Lower leg skin (tissue), 4 donors: ENCODE measurements around the gene CPPED1. TPM values are rescaled to one million over a fixed set of nuclear protein-coding genes. Genes with fewer than 3 reads are reported as not detected.
A peak's percentile ranks its signal among the peaks of the same experiment; 100 is the strongest.

ENCODE experiments used
- DNase-seq, 2 donors: peaks; one replicate each; pipeline ENCODE4 v3.0.0-alpha.2; 2019; ENCODE audit warnings: low spot score in 2 of 2
- H3K4me3 ChIP-seq: fragments of 200-600 bp; sonication (generic); 2 replicates; pipeline ENCODE4 v1.5.1; 2017; ENCODE audit warnings: mild to moderate bottlenecking, low read depth; ENCODE audit not compliant: poor library complexity, severe bottlenecking
- POLR2A ChIP-seq, 2 donors: fragments of 450-650 bp; IDR thresholded peaks; one replicate each; pipeline ENCODE4 v1.6.1; 2016 to 2017; ENCODE audit warnings: antibody characterized with exemption in 2 of 2, mild to moderate bottlenecking in 1 of 2, moderate library complexity in 1 of 2
- WGBS, 2 donors: methylation state at CpG; one replicate each; pipeline ENCODE4 v1.1.5; 2018; 5-methylcytosine and 5-hydroxymethylcytosine counted together
- intact Hi-C: fragments of 100-400 bp; cut with DNase I; formaldehyde crosslinking; loops from one replicate; pipeline ENCODE4 v1.15.0; 2023; ENCODE audit warnings: low total_unique reads
- total RNA-seq, 4 donors: library from RNA; depleted of rRNA; stranded (reverse); fragments of >200 nt; gene quantifications; one replicate each; pipeline ENCODE4 v1.1.0, GENCODE V29; 2016
- TF ChIP-seq, protein P1 (sequence below), 3 donors: fragments of 450-650 bp; IDR thresholded peaks; one replicate each; pipeline ENCODE4 v1.5.1; 2016; ENCODE audit warnings: antibody characterized with exemption in 3 of 3, mild to moderate bottlenecking in 3 of 3, moderate library complexity in 2 of 3

The CPPED1 gene, protein sequence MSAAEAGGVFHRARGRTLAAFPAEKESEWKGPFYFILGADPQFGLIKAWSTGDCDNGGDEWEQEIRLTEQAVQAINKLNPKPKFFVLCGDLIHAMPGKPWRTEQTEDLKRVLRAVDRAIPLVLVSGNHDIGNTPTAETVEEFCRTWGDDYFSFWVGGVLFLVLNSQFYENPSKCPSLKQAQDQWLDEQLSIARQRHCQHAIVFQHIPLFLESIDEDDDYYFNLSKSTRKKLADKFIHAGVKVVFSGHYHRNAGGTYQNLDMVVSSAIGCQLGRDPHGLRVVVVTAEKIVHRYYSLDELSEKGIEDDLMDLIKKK
- 10 to 100 TPM in 1 of 4 donors, 1 to 10 TPM in 3; 5.4 to 11.6 (median 8.2) TPM for total RNA-seq

DNA sequence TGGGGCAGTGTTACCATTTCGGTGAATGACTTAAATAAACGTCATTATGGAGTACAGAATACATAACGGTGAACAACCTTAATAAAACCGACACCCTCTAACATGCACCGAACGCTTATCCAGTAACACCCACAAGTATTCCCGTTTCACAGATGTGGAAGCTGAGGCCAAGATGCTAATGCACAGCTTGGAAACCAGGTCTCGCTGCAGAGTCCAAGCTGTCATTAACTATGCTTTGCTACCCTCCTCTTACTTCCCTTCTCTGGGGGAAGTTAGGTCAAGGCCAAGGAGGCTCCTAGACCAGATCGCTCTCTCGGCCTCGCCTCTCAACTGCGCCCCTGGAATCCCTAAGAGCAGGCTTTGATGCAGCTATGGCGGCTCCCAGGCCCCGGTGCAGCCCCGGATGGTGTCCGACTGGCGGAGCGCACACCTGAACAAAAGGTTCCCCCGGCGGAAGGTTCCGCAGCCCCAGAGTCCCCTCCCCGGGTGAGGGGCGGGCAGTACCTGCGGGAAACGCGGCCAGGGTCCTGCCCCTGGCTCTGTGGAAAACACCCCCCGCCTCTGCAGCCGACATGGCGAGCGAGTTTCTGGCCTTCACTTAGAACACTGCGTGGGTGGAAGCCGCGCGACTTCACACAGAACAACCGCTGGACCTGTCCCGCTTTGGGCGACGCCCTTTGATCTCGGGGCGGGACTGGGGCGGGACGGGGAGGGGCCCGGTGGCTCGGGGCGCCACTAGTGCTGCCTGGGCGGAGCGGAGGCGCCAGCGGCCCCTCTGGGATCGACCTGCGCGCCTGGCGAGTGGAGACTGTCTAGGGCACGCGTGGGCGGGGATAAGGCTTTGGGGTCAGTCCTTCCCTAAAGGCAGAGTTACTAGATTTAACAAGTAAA, at the start of gene CPPED1:
CPPED1 (minus strand) TSS at position 685 of the 891 bp plus-strand sequence; CDS start at position 574, 111 bp downstream.
- H3K4me3 ChIP-seq, result peak within 1 kb of the TSS; percentile 49
- TF ChIP-seq, protein P1, sequence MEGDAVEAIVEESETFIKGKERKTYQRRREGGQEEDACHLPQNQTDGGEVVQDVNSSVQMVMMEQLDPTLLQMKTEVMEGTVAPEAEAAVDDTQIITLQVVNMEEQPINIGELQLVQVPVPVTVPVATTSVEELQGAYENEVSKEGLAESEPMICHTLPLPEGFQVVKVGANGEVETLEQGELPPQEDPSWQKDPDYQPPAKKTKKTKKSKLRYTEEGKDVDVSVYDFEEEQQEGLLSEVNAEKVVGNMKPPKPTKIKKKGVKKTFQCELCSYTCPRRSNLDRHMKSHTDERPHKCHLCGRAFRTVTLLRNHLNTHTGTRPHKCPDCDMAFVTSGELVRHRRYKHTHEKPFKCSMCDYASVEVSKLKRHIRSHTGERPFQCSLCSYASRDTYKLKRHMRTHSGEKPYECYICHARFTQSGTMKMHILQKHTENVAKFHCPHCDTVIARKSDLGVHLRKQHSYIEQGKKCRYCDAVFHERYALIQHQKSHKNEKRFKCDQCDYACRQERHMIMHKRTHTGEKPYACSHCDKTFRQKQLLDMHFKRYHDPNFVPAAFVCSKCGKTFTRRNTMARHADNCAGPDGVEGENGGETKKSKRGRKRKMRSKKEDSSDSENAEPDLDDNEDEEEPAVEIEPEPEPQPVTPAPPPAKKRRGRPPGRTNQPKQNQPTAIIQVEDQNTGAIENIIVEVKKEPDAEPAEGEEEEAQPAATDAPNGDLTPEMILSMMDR (IDR thresholded peaks at IDR 0.05), result peak in 1 of 3 donors; percentile 26
- TF ChIP-seq POLR2A (IDR thresholded peaks at IDR 0.05), result no peak
- intact Hi-C loops, result no loop called here
- peak; percentile 85 to 97 for DNase-seq
- 6 to 7% methylated on average over 46 to 48 of the region's 56 CpGs for WGBS, 2 donors

DNA sequence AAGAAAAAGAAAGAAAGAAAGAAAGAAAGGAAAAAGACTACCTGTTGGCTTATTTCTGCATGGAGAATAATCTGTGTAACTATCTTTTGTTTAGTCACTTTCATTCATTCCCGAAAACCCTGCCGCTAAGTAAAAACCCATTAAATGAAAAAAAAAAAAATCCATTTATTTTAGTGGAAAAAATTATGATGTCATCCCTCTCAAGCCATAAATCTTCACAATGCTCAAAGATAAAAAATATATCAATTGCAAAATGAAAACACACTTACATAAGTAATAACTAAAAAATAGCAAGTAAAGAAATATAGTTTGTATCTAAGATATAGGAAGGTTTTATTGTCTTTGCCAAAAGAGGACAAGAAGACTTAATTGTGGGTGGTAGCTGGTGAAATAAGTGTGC, 46.5 kb upstream of the CPPED1 start:
- TF ChIP-seq POLR2A (IDR thresholded peaks at IDR 0.05), result no peak
- TF ChIP-seq, protein P1 (IDR thresholded peaks at IDR 0.05), result no peak
- 47 to 69% methylated on average over 2 of the region's 2 CpGs for WGBS, 2 donors
- H3K4me3 ChIP-seq, result no peak overlapping the region
- DNase-seq, result no peak
- intact Hi-C loops, result no loop called here

DNA sequence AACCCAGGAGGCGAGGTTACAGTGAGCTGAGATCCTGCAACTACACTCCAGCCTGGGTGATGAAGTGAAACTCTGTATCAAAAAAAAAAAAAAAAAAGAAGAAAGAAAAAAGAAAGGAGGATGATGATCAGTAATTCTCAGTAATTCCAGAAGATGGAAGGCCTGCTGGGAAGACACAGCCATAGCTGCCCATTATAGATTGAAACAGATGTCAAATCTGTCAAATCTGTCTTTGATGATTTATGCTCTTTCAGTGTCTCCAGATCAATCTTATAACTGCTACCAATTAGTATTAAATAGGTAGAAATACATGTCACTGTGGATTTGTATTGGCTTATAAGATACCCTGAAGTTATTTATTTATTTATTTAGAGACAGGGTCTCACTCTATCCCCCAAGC, 42.9 kb upstream of the CPPED1 start:
- 75 to 93% methylated on average over 1 of the region's 1 CpG for WGBS, 2 donors
- no peak overlapping the region for H3K4me3 ChIP-seq
- TF ChIP-seq, protein P1 (IDR thresholded peaks at IDR 0.05), result no peak
- no peak for DNase-seq
- intact Hi-C loops, result no loop called here

DNA sequence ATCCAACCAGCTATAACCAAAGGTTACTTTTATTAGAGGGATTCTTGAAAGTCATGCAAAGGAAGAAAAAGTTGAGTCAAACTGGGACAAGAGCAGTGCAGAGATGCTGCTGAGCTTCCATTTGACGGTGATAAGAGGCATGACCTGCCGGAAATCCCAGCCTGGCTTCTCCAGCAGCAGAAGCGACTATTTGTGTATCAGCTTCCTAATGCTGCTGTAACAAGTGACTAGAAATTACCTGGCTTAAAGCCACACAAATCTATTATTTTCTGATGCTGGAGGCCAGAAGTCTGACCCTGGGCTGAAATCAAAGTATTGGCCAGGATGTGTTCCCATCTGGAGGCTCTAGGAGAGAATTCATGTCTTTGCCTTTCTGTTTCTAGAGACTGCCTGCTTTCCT, 41.6 kb upstream of the CPPED1 start:
- H3K4me3 ChIP-seq, result no peak overlapping the region
- intact Hi-C loops, result no loop called here
- TF ChIP-seq POLR2A (IDR thresholded peaks at IDR 0.05), result no peak
- TF ChIP-seq, protein P1 (IDR thresholded peaks at IDR 0.05), result no peak
- WGBS, 2 donors, result 89 to 97% methylated on average over 3 of the region's 3 CpGs
- DNase-seq, result no peak

- intact Hi-C loops, result no loop called here
- no peak for TF ChIP-seq POLR2A (IDR thresholded peaks at IDR 0.05)
- TF ChIP-seq, protein P1 (IDR thresholded peaks at IDR 0.05), result no peak
- no peak for DNase-seq
- H3K4me3 ChIP-seq, result no peak overlapping the region
Observed at GRCh38 chr16:12837756-12838155, 34.1 kb upstream of the CPPED1 start.
